A549 (cell line): Measurements from ENCODE around the gene SELENOW.

Experiments used
- EP300 ChIP-seq, 2 experiments: fragments of >200 bp; sonication (Bioruptor Twin); formaldehyde crosslinking; IDR thresholded peaks; 2 replicates in 1 of 2; 3 replicates in 1 of 2; pipeline ENCODE4 v1.6.1; 2016 to 2017
- HOXB5 ChIP-seq: fragments of 250-450 bp; sonication (Bioruptor Pico); IDR thresholded peaks from 2 replicates; pipeline ENCODE4 v1.5.0; 2020; ENCODE audit warnings: mild to moderate bottlenecking, moderate library complexity
- POLR2A ChIP-seq: IDR thresholded peaks from 2 replicates; pipeline ENCODE4 v1.6.1; 2012; ENCODE audit warnings: mild to moderate bottlenecking, low read length
- RAD21 ChIP-seq, 2 experiments: fragments of >200 bp in 1 of 2; sonication (Bioruptor Twin) in 1 of 2; formaldehyde crosslinking in 1 of 2; IDR thresholded peaks in 1 of 2; conservative IDR thresholded peaks in 1 of 2; 2 replicates in 1 of 2; 3 replicates in 1 of 2; pipeline ENCODE4 v1.6.1; 2012 to 2018; ENCODE audit warnings: inconsistent platforms in 1 of 2
- ZFP36 ChIP-seq: fragments of 450-650 bp; IDR thresholded peaks from 2 replicates; pipeline ENCODE4 v1.6.1; 2014; ENCODE audit warnings: borderline replicate concordance; ENCODE audit not compliant: partially characterized antibody
- TF ChIP-seq, protein P1 (sequence below): fragments of >200 bp; sonication (Bioruptor Twin); formaldehyde crosslinking; IDR thresholded peaks from 3 replicates; pipeline ENCODE4 v1.6.1; 2016
- TF ChIP-seq, protein P2 (sequence below): fragments of >200 bp; sonication (Bioruptor Twin); formaldehyde crosslinking; IDR thresholded peaks from 3 replicates; pipeline ENCODE4 v1.5.1; 2016

DNA sequence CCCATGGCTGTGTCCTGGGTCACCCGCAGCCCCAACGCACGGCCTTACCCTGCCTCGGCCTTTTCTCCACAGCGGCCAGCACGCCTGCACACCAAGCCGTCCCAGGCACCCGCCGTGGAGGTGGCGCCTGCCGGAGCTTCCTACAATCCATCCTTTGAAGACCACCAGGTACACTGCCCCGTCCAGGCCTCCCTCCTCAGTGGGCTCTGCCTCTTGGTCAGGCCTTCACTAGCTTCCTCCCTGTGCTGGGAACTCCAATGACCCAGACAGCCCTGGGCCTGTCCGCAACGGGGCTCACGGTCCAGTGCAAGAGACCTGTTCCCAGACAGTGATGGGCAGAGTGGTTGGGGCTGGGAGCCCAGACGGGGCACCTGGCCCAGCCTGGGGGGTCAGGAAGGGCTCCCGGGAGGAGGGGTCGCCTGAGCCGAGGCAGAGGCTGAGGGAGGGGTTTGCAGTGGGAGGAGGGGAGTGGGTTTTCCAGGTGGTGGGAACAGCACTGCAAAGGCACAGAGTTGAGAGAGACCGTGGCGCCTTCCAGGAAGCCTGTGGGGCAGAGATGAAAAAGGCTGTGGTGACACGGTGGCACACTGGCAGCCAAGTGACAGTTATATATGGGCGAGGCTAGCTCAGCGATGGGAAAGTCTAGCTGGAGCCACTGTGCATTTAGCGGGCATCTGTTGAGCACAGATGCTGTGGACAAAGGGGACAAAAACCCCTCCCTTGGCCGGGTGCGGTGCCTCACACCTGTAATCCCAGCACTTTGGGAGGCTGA is 25.9 kb upstream of the SELENOW start:
- TF ChIP-seq HOXB5 (CRISPR knock-in tag), result no peak
- TF ChIP-seq, protein P1, sequence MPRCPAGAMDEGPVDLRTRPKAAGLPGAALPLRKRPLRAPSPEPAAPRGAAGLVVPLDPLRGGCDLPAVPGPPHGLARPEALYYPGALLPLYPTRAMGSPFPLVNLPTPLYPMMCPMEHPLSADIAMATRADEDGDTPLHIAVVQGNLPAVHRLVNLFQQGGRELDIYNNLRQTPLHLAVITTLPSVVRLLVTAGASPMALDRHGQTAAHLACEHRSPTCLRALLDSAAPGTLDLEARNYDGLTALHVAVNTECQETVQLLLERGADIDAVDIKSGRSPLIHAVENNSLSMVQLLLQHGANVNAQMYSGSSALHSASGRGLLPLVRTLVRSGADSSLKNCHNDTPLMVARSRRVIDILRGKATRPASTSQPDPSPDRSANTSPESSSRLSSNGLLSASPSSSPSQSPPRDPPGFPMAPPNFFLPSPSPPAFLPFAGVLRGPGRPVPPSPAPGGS, result no peak
- TF ChIP-seq EP300 (IDR thresholded peaks at IDR 0.05), result no peak
- no peak for TF ChIP-seq RAD21 (conservative IDR thresholded peaks at IDR 0.05 in 1 of 2, IDR thresholded peaks at IDR 0.05 in 1 of 2)
- TF ChIP-seq ZFP36, result no peak
- TF ChIP-seq POLR2A, result no peak
- TF ChIP-seq, protein P2, sequence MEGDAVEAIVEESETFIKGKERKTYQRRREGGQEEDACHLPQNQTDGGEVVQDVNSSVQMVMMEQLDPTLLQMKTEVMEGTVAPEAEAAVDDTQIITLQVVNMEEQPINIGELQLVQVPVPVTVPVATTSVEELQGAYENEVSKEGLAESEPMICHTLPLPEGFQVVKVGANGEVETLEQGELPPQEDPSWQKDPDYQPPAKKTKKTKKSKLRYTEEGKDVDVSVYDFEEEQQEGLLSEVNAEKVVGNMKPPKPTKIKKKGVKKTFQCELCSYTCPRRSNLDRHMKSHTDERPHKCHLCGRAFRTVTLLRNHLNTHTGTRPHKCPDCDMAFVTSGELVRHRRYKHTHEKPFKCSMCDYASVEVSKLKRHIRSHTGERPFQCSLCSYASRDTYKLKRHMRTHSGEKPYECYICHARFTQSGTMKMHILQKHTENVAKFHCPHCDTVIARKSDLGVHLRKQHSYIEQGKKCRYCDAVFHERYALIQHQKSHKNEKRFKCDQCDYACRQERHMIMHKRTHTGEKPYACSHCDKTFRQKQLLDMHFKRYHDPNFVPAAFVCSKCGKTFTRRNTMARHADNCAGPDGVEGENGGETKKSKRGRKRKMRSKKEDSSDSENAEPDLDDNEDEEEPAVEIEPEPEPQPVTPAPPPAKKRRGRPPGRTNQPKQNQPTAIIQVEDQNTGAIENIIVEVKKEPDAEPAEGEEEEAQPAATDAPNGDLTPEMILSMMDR, result no peak
